Lower lobe of right lung (tissue), 2 donors: ENCODE data around the gene MYL6B. TPM values are rescaled to one million over a fixed set of nuclear protein-coding genes. Genes with fewer than 3 reads are reported as not detected.

Experiments used
- ATAC-seq, 2 donors: fragments of 200-7000 bp; cut with Tn5 transposase; one replicate each; pipeline ENCODE4 v1.9.1; 2020 to 2022; ENCODE audit warnings: mild to moderate bottlenecking in 2 of 2, moderate library complexity in 2 of 2
- DNase-seq: peaks from one replicate; pipeline ENCODE4 v3.0.0-alpha.2; 2020
- H3K27ac ChIP-seq: fragments of 200-600 bp; one replicate; pipeline ENCODE4 v1.8.0; 2022
- H3K27me3 ChIP-seq: fragments of 200-600 bp; one replicate; pipeline ENCODE4 v1.8.0; 2022; ENCODE audit warnings: low read depth
- H3K36me3 ChIP-seq: fragments of 200-600 bp; one replicate; pipeline ENCODE4 v1.8.0; 2022; ENCODE audit warnings: mild to moderate bottlenecking
- H3K4me1 ChIP-seq: fragments of 200-600 bp; one replicate; pipeline ENCODE4 v1.8.0; 2022
- H3K4me3 ChIP-seq: fragments of 200-600 bp; one replicate; pipeline ENCODE4 v1.8.0; 2022; ENCODE audit warnings: mild to moderate bottlenecking
- H3K9me3 ChIP-seq: fragments of 200-600 bp; one replicate; pipeline ENCODE4 v1.8.0; 2022
- intact Hi-C: fragments of 100-400 bp; cut with DNase I; formaldehyde crosslinking; loops from one replicate; pipeline ENCODE4 v1.11.0; 2022
- total RNA-seq: library from RNA; stranded (reverse); fragmentation: NEBNext Ultra II Directional; extraction: Animal tissue kit (Norgen Biotek cat#: 25700); gene quantifications from one replicate; pipeline ENCODE4 v1.2.1, GENCODE V29; 2021
- TF ChIP-seq, protein P1 (sequence below): fragments of 200-600 bp; IDR thresholded peaks from one replicate; pipeline ENCODE4 v1.8.0; 2022; ENCODE audit warnings: antibody characterized with exemption, mild to moderate bottlenecking
- donor health status: DM: no; HTN: yes; CAD: no; lungs with severe emphysema.

MYL6B gene
- total RNA-seq, 1 donor from 2014 or later, result 21.4 TPM

GRCh38 chr12:56204275-56204674 is 51.9 kb downstream of the MYL6B start:
- Histone ChIP-seq H3K4me1 (no peaks in the 10 kb centered on the region), H3K36me3 (peaks cover 48% of the 10 kb centered on the region), H3K27me3 (no peaks in the 10 kb centered on the region), H3K27ac (peak overlapping the region; percentile 16), H3K4me3 (no peak overlapping the region), H3K9me3 (no peaks in the 10 kb centered on the region)
- TF ChIP-seq, protein P1, sequence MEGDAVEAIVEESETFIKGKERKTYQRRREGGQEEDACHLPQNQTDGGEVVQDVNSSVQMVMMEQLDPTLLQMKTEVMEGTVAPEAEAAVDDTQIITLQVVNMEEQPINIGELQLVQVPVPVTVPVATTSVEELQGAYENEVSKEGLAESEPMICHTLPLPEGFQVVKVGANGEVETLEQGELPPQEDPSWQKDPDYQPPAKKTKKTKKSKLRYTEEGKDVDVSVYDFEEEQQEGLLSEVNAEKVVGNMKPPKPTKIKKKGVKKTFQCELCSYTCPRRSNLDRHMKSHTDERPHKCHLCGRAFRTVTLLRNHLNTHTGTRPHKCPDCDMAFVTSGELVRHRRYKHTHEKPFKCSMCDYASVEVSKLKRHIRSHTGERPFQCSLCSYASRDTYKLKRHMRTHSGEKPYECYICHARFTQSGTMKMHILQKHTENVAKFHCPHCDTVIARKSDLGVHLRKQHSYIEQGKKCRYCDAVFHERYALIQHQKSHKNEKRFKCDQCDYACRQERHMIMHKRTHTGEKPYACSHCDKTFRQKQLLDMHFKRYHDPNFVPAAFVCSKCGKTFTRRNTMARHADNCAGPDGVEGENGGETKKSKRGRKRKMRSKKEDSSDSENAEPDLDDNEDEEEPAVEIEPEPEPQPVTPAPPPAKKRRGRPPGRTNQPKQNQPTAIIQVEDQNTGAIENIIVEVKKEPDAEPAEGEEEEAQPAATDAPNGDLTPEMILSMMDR, result no peak
- DNase-seq, result no peak
- peak in 1 of 2 donors; percentile 5 for ATAC-seq
- intact Hi-C loops, result no loop called here

DNA sequence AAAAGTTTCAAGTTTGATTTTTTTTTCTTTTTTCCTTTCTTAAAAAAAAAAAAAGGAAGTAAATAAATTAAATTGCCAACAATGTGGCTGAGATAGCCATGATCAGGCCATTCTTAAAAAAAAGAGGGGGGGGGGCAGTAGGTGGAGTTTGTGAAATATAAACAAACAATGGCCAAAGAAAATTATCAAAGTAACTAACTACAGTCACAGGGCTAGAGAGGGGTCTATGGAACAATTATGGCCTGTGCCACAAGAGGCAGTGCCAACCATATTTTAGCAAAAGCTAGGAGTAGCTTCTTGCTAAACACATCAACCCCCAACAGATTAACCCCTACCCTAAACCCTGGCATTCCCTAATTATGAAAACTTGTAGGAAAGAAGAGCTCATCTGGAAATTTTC is 53.1 kb downstream of the MYL6B start:
- no peak for ATAC-seq
- Histone ChIP-seq H3K36me3 (peaks cover 60% of the 10 kb centered on the region), H3K27me3 (no peaks in the 10 kb centered on the region), H3K4me3 (no peak overlapping the region), H3K27ac (no peak overlapping the region), H3K9me3 (no peaks in the 10 kb centered on the region), H3K4me1 (no peaks in the 10 kb centered on the region)
- DNase-seq, result no peak
- TF ChIP-seq, protein P1, result no peak
- intact Hi-C loops, result no loop called here

- DNase-seq (no peak), ATAC-seq (peak; percentile 61 to 72)
- Histone ChIP-seq H3K36me3 (peaks cover 70% of the 10 kb centered on the region), H3K27ac (no peak overlapping the region), H3K27me3 (no peaks in the 10 kb centered on the region), H3K9me3 (no peaks in the 10 kb centered on the region), H3K4me1 (no peaks in the 10 kb centered on the region), H3K4me3 (no peak overlapping the region)
- intact Hi-C loops, result no loop called here
- TF ChIP-seq, protein P1, result peak; percentile 54
These were observed 54.2 kb downstream of the MYL6B start for GRCh38 chr12:56206452-56207166.

Other genes with a start within 250 kb of the MYL6B start
- gene PYM1, start 224.7 kb upstream of the MYL6B start, total RNA-seq, result 28.9 TPM
- 35.3 TPM for gene DGKA, start 221.4 kb upstream of the MYL6B start, total RNA-seq
- gene PMEL, start 186.5 kb upstream of the MYL6B start, total RNA-seq, result 1.2 TPM
- gene CDK2, start 185.8 kb upstream of the MYL6B start, total RNA-seq, result 22.2 TPM
- gene RAB5B, start 178.5 kb upstream of the MYL6B start, total RNA-seq, result 138 TPM
- 23.3 TPM for gene SUOX, start 155.3 kb upstream of the MYL6B start, total RNA-seq
- 13.1 TPM for gene IKZF4, start 131.5 kb upstream of the MYL6B start, total RNA-seq
- 77.2 TPM for gene RPS26, start 110.7 kb upstream of the MYL6B start, total RNA-seq
- gene ERBB3, start 72.4 kb upstream of the MYL6B start, total RNA-seq, result 80.5 TPM
- gene PA2G4, start 48.0 kb upstream of the MYL6B start, total RNA-seq, result 69.4 TPM
- gene RPL41, start 36.0 kb upstream of the MYL6B start, total RNA-seq, result 2,837 TPM
- 12.5 TPM for gene ZC3H10, start 34.3 kb upstream of the MYL6B start, total RNA-seq
- 114 TPM for gene ESYT1, start 24.3 kb upstream of the MYL6B start, total RNA-seq
- gene MYL6, start 5.8 kb downstream of the MYL6B start, total RNA-seq, result 1,292 TPM
- 115 TPM for gene SMARCC2, start 36.9 kb downstream of the MYL6B start, total RNA-seq
- 49.8 TPM for gene RNF41, start 69.3 kb downstream of the MYL6B start, total RNA-seq
- 20.9 TPM for gene NABP2, start 71.8 kb downstream of the MYL6B start, total RNA-seq
- not detected for gene SLC39A5, start 77.5 kb downstream of the MYL6B start, total RNA-seq
- 27.8 TPM for gene ANKRD52, start 105.8 kb downstream of the MYL6B start, total RNA-seq
- 12.8 TPM for gene COQ10A, start 114.4 kb downstream of the MYL6B start, total RNA-seq
- 175 TPM for gene CS, start 147.7 kb downstream of the MYL6B start, total RNA-seq
- gene CNPY2, start 163.4 kb downstream of the MYL6B start, total RNA-seq, result 91.5 TPM
- gene PAN2, start 181.4 kb downstream of the MYL6B start, total RNA-seq, result 93.5 TPM
- gene IL23A, start 186.3 kb downstream of the MYL6B start, total RNA-seq, result 0.56 TPM
- gene STAT2, start 207.5 kb downstream of the MYL6B start, total RNA-seq, result 213 TPM
- not detected for gene APOF, start 210.3 kb downstream of the MYL6B start, total RNA-seq